ENCODE data around the gene CTBP2.

CTBP2 gene

GRCh38 chr10:125023255-125023654 lies 137.1 kb downstream of the CTBP2 start:
- no peak overlapping the region for H4K8ac ChIP-seq (ENCODE audit: low read depth, low read length)
- H3K4me2 ChIP-seq (ENCODE audit: low read length) = no peak overlapping the region
- no peak overlapping the region for H2BK120ac ChIP-seq (ENCODE audit: low read depth, low read length)
- H3K79me1 ChIP-seq (ENCODE audit: low read length) = peaks cover 55% of the 10 kb centered on the region
- no peak overlapping the region for H2BK15ac ChIP-seq (replicated peaks; ENCODE audit: low read depth)
- H3K56ac ChIP-seq (ENCODE audit: low read length) = no peak overlapping the region
- H3K27ac ChIP-seq (ENCODE audit: low read depth, low read length) = no peak overlapping the region
- no peak overlapping the region for H3K9ac ChIP-seq (ENCODE audit: low read length)
- H3K4me1 ChIP-seq (ENCODE audit: control insufficient read depth, low read depth, low read length) = no peaks in the 10 kb centered on the region
- H3K4ac ChIP-seq (ENCODE audit: low read depth, low read length) = no peak overlapping the region
- no peak for DNase-seq
- H3K79me2 ChIP-seq (ENCODE audit: control insufficient read depth, insufficient read depth, low read length) = peaks cover 92% of the 10 kb centered on the region
- WGBS (ENCODE audit: extremely low coverage, insufficient coverage, low lambda C conversion rate) = no CpG with 5 or more reads among the region's 21 CpGs
- peaks cover 5% of the 10 kb centered on the region for H3K36me3 ChIP-seq (ENCODE audit: control insufficient read depth, insufficient read depth, low read length)
- no peak overlapping the region for H2AK5ac ChIP-seq (ENCODE audit: low read length)
- no peak overlapping the region for H3K4me3 ChIP-seq (ENCODE audit: low read length)
- no peaks in the 10 kb centered on the region for H3K27me3 ChIP-seq (ENCODE audit: insufficient read depth, low read length, poor library complexity)
- no peak overlapping the region for H2BK5ac ChIP-seq (ENCODE audit: low read length)
- H3K23ac ChIP-seq (ENCODE audit: low read length) = no peak overlapping the region
- no peak overlapping the region for H4K5ac ChIP-seq (ENCODE audit: low read length)
- H3K18ac ChIP-seq (ENCODE audit: low read length) = no peak overlapping the region

DNA sequence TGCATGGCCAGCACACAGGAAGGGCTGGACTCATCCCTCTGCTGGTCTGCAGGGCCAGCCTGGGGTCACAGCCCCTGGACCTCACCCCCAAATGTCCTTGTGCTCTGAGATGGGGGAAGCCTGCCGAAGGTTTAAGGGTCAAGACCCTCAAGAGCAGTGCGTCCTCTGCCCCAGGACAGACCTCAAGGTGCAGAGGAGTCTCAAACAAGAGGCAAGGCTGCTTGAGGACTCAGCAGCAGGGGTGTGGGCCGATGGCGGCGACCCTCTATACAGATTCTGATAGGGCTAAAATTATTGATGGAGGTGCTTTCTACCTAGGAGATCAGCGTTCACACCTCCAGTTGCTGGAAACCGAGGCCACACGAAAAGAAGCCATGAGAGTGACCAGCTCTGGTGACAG lies 137.7 kb downstream of the CTBP2 start:
- Histone ChIP-seq H3K36me3 (ENCODE audit: control insufficient read depth, insufficient read depth, low read length) (peaks cover 6% of the 10 kb centered on the region), H3K27ac (ENCODE audit: low read depth, low read length) (no peak overlapping the region)

DNA sequence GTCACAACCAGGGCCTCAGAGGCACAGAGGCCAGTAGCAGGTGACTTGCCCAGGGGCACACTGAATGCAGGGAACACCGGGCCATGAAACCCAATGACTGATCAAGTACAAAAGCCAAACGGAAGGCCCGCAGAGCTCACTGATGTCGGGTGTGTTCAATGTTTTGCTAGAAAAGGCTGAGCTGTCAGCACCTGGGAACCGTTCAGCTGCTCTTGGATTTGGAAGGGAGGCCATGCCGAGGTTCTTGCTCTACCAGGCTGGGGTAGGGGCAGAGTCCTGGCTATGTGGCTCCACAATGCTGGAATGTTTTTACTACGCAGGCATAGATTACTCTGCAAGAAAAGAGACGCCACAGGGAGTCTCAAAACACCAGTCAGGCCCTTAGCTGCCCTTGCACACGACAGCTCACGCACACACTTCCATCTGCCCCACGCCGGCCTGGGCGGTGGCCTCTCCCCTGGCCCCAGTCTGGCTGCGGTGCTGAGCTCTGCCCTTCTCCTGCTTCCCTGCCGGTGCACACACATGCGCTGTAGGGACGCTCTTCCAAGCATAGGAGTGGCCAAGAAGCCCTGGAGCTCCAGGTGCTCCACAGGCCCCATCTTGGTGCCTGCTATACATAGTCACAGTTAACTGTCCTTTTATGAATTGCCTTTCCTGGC lies 138.5 kb downstream of the CTBP2 start:
- H2AK5ac ChIP-seq (ENCODE audit: low read length) = no peak overlapping the region
- H3K9ac ChIP-seq (ENCODE audit: low read length) = no peak overlapping the region
- H4K8ac ChIP-seq (ENCODE audit: low read depth, low read length) = no peak overlapping the region
- no peak overlapping the region for H4K5ac ChIP-seq (ENCODE audit: low read length)
- no peak overlapping the region for H3K23ac ChIP-seq (ENCODE audit: low read length)
- peaks cover 7% of the 10 kb centered on the region for H3K36me3 ChIP-seq (ENCODE audit: control insufficient read depth, insufficient read depth, low read length)
- H2BK120ac ChIP-seq (ENCODE audit: low read depth, low read length) = no peak overlapping the region
- peaks cover 59% of the 10 kb centered on the region for H3K79me1 ChIP-seq (ENCODE audit: low read length)
- H3K4me2 ChIP-seq (ENCODE audit: low read length) = no peak overlapping the region
- no peak overlapping the region for H3K4me3 ChIP-seq (ENCODE audit: low read length)
- H2BK5ac ChIP-seq (ENCODE audit: low read length) = no peak overlapping the region
- no peak overlapping the region for H3K4ac ChIP-seq (ENCODE audit: low read depth, low read length)
- no peak for DNase-seq
- H2BK15ac ChIP-seq (replicated peaks; ENCODE audit: low read depth) = no peak overlapping the region
- WGBS (ENCODE audit: extremely low coverage, insufficient coverage, low lambda C conversion rate) = no CpG with 5 or more reads among the region's 17 CpGs
- H3K27ac ChIP-seq (ENCODE audit: low read depth, low read length) = no peak overlapping the region
- no peaks in the 10 kb centered on the region for H3K27me3 ChIP-seq (ENCODE audit: insufficient read depth, low read length, poor library complexity)
- H3K56ac ChIP-seq (ENCODE audit: low read length) = no peak overlapping the region
- H3K79me2 ChIP-seq (ENCODE audit: control insufficient read depth, insufficient read depth, low read length) = peaks cover 93% of the 10 kb centered on the region
- no peak overlapping the region for H3K18ac ChIP-seq (ENCODE audit: low read length)
- no peaks in the 10 kb centered on the region for H3K4me1 ChIP-seq (ENCODE audit: control insufficient read depth, low read depth, low read length)

More for the DNA sequence above, 137.7 kb downstream of the CTBP2 start:
- H2BK120ac ChIP-seq (ENCODE audit: low read depth, low read length) = no peak overlapping the region
- no CpG with 5 or more reads among the region's 8 CpGs for WGBS (ENCODE audit: extremely low coverage, insufficient coverage, low lambda C conversion rate)
- no peak overlapping the region for H3K9ac ChIP-seq (ENCODE audit: low read length)
- no peak overlapping the region for H3K4me3 ChIP-seq (ENCODE audit: low read length)
- H2BK5ac ChIP-seq (ENCODE audit: low read length) = no peak overlapping the region
- no peak overlapping the region for H4K5ac ChIP-seq (ENCODE audit: low read length)
- no peak overlapping the region for H3K23ac ChIP-seq (ENCODE audit: low read length)
- no peak overlapping the region for H3K18ac ChIP-seq (ENCODE audit: low read length)
- H2AK5ac ChIP-seq (ENCODE audit: low read length) = no peak overlapping the region
- no peaks in the 10 kb centered on the region for H3K4me1 ChIP-seq (ENCODE audit: control insufficient read depth, low read depth, low read length)
- H2BK15ac ChIP-seq (replicated peaks; ENCODE audit: low read depth) = no peak overlapping the region
- H3K56ac ChIP-seq (ENCODE audit: low read length) = no peak overlapping the region
- H3K79me2 ChIP-seq (ENCODE audit: control insufficient read depth, insufficient read depth, low read length) = peaks cover 92% of the 10 kb centered on the region
- no peak overlapping the region for H3K4me2 ChIP-seq (ENCODE audit: low read length)
- no peaks in the 10 kb centered on the region for H3K27me3 ChIP-seq (ENCODE audit: insufficient read depth, low read length, poor library complexity)
- H3K79me1 ChIP-seq (ENCODE audit: low read length) = peaks cover 58% of the 10 kb centered on the region
- H3K4ac ChIP-seq (ENCODE audit: low read depth, low read length) = no peak overlapping the region
- DNase-seq = no peak
- no peak overlapping the region for H4K8ac ChIP-seq (ENCODE audit: low read depth, low read length)

DNA sequence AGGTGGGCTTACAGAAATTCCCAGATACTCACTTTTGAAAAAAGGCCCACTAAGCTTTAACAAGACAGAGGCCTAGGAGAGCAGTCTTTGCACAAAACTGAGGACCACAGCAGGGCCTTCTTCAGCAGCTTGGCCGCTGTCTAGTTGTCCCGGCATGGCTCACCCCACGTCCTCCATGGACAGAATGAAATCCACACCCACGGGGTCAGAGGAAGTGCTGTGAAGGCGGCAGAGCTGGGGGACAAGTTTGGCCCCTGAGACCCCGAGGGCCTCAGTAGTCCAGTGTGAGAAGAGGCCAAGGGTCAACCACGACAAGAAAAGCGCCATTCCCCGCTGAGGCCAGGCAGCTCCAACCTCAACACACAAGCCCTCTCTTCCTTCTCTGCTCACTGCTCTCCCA lies 139.5 kb downstream of the CTBP2 start:
- peaks cover 7% of the 10 kb centered on the region for H3K36me3 ChIP-seq (ENCODE audit: control insufficient read depth, insufficient read depth, low read length)
- H3K4me3 ChIP-seq (ENCODE audit: low read length) = no peak overlapping the region
- H3K27ac ChIP-seq (ENCODE audit: low read depth, low read length) = no peak overlapping the region
- no peak overlapping the region for H2BK120ac ChIP-seq (ENCODE audit: low read depth, low read length)
- no peak overlapping the region for H2BK15ac ChIP-seq (replicated peaks; ENCODE audit: low read depth)
- no peak overlapping the region for H3K4me2 ChIP-seq (ENCODE audit: low read length)
- no peak overlapping the region for H2AK5ac ChIP-seq (ENCODE audit: low read length)
- no peak overlapping the region for H4K8ac ChIP-seq (ENCODE audit: low read depth, low read length)
- H3K18ac ChIP-seq (ENCODE audit: low read length) = no peak overlapping the region
- H3K9ac ChIP-seq (ENCODE audit: low read length) = no peak overlapping the region
- H3K4ac ChIP-seq (ENCODE audit: low read depth, low read length) = no peak overlapping the region
- H3K79me1 ChIP-seq (ENCODE audit: low read length) = peaks cover 61% of the 10 kb centered on the region
- WGBS (ENCODE audit: extremely low coverage, insufficient coverage, low lambda C conversion rate) = no CpG with 5 or more reads among the region's 9 CpGs
- no peak overlapping the region for H2BK5ac ChIP-seq (ENCODE audit: low read length)
- H3K4me1 ChIP-seq (ENCODE audit: control insufficient read depth, low read depth, low read length) = no peaks in the 10 kb centered on the region
- H4K5ac ChIP-seq (ENCODE audit: low read length) = no peak overlapping the region
- DNase-seq = no peak
- H3K79me2 ChIP-seq (ENCODE audit: control insufficient read depth, insufficient read depth, low read length) = peaks cover 91% of the 10 kb centered on the region
- no peak overlapping the region for H3K56ac ChIP-seq (ENCODE audit: low read length)
- H3K27me3 ChIP-seq (ENCODE audit: insufficient read depth, low read length, poor library complexity) = no peaks in the 10 kb centered on the region
- no peak overlapping the region for H3K23ac ChIP-seq (ENCODE audit: low read length)

- Histone ChIP-seq H2BK15ac (replicated peaks; ENCODE audit: low read depth) (no peak overlapping the region), H3K56ac (ENCODE audit: low read length) (no peak overlapping the region), H3K4me3 (ENCODE audit: low read length) (no peak overlapping the region), H4K8ac (ENCODE audit: low read depth, low read length) (no peak overlapping the region), H3K79me1 (ENCODE audit: low read length) (peaks cover 60% of the 10 kb centered on the region), H3K18ac (ENCODE audit: low read length) (no peak overlapping the region), H2BK5ac (ENCODE audit: low read length) (no peak overlapping the region), H3K4me2 (ENCODE audit: low read length) (no peak overlapping the region), H2AK5ac (ENCODE audit: low read length) (no peak overlapping the region), H3K79me2 (ENCODE audit: control insufficient read depth, insufficient read depth, low read length) (peaks cover 90% of the 10 kb centered on the region), H2BK120ac (ENCODE audit: low read depth, low read length) (no peak overlapping the region), H3K27ac (ENCODE audit: low read depth, low read length) (no peak overlapping the region), H3K36me3 (ENCODE audit: control insufficient read depth, insufficient read depth, low read length) (peaks cover 4% of the 10 kb centered on the region), H4K5ac (ENCODE audit: low read length) (no peak overlapping the region), H3K27me3 (ENCODE audit: insufficient read depth, low read length, poor library complexity) (no peaks in the 10 kb centered on the region), H3K4ac (ENCODE audit: low read depth, low read length) (no peak overlapping the region), H3K9ac (ENCODE audit: low read length) (no peak overlapping the region), H3K4me1 (ENCODE audit: control insufficient read depth, low read depth, low read length) (no peaks in the 10 kb centered on the region), H3K23ac (ENCODE audit: low read length) (no peak overlapping the region)
- no peak for DNase-seq
- WGBS (ENCODE audit: extremely low coverage, insufficient coverage, low lambda C conversion rate) = no CpG with 5 or more reads among the region's 17 CpGs
These were observed 140.0 kb downstream of the CTBP2 start for GRCh38 chr10:125020386-125020785.

- no peak overlapping the region for H3K56ac ChIP-seq (ENCODE audit: low read length)
- H3K9ac ChIP-seq (ENCODE audit: low read length) = no peak overlapping the region
- H3K27me3 ChIP-seq (ENCODE audit: insufficient read depth, low read length, poor library complexity) = no peaks in the 10 kb centered on the region
- H4K8ac ChIP-seq (ENCODE audit: low read depth, low read length) = no peak overlapping the region
- peaks cover 4% of the 10 kb centered on the region for H3K36me3 ChIP-seq (ENCODE audit: control insufficient read depth, insufficient read depth, low read length)
- no peak overlapping the region for H2BK15ac ChIP-seq (replicated peaks; ENCODE audit: low read depth)
- H3K4ac ChIP-seq (ENCODE audit: low read depth, low read length) = no peak overlapping the region
- H2AK5ac ChIP-seq (ENCODE audit: low read length) = no peak overlapping the region
- H4K5ac ChIP-seq (ENCODE audit: low read length) = no peak overlapping the region
- no peak for DNase-seq
- no peak overlapping the region for H2BK5ac ChIP-seq (ENCODE audit: low read length)
- H3K4me3 ChIP-seq (ENCODE audit: low read length) = no peak overlapping the region
- H3K79me1 ChIP-seq (ENCODE audit: low read length) = peaks cover 64% of the 10 kb centered on the region
- H3K4me2 ChIP-seq (ENCODE audit: low read length) = no peak overlapping the region
- H3K23ac ChIP-seq (ENCODE audit: low read length) = no peak overlapping the region
- WGBS (ENCODE audit: extremely low coverage, insufficient coverage, low lambda C conversion rate) = no CpG with 5 or more reads among the region's 9 CpGs
- H3K79me2 ChIP-seq (ENCODE audit: control insufficient read depth, insufficient read depth, low read length) = peaks cover 92% of the 10 kb centered on the region
- H3K4me1 ChIP-seq (ENCODE audit: control insufficient read depth, low read depth, low read length) = no peaks in the 10 kb centered on the region
- no peak overlapping the region for H3K27ac ChIP-seq (ENCODE audit: low read depth, low read length)
- no peak overlapping the region for H3K18ac ChIP-seq (ENCODE audit: low read length)
- H2BK120ac ChIP-seq (ENCODE audit: low read depth, low read length) = no peak overlapping the region
These were observed 141.7 kb downstream of the CTBP2 start for GRCh38 chr10:125018576-125019143.
